K562 (cell line): ENCODE data around the gene DDX20. TPM values are rescaled to one million over a fixed set of nuclear protein-coding genes. Genes with fewer than 3 reads are reported as not detected.

Source experiments
- ATAC-seq: fragments of 200-7000 bp; cut with Tn5 transposase; 3 replicates; pipeline ENCODE4 v1.9.1; 2020; ENCODE audit warnings: moderate library complexity
- BruUV-seq: library from RNA; stranded (reverse); fragments of 400-500 nt; replicated peaks from 2 replicates; lab custom pipeline; 2021; lab: Mats Ljungman, UMichigan
- CTCF ChIA-PET: fragments of 300-600 bp; formaldehyde crosslinking; extraction: SDS; loops from one replicate; lab custom pipeline; 2021; ENCODE audit warnings: low intra/inter-chr PET ratio; lab: Yijun Ruan, JAX
- POLR2A ChIA-PET: fragments of 300-600, 350-650 bp; sonication (Branson Sonifier 250); formaldehyde crosslinking; extraction: SDS; loops from one replicate; lab custom pipeline; 2021; ENCODE audit warnings: antibody characterized with exemption, inconsistent platforms; lab: Yijun Ruan, JAX
- DNase-seq, 4 experiments: peaks; one replicate each; pipeline versions ENCODE4 v3.0.0 to v3.0.0-alpha.2; 2011 to 2018; ENCODE audit warnings: low spot score in 3 of 4, mixed read lengths in 3 of 4; ENCODE audit errors: extremely low read depth in 1 of 4
- FAIRE-seq: peaks from 2 replicates; lab custom pipeline; 2011; peaks lifted over from hg19 to GRCh38; lab: Jason Lieb, UNC
- H2AFZ ChIP-seq: 2 replicates; pipeline ENCODE4 v1.6.0; 2011; ENCODE audit warnings: low read depth, low read length, control low read depth, inconsistent platforms
- H3K27ac ChIP-seq: fragments of 200-600 bp; 3 replicates; pipeline ENCODE4 v1.8.0; 2011; ENCODE audit warnings: low read depth, mild to moderate bottlenecking, control low read depth, inconsistent platforms, low read length, moderate library complexity, mixed read lengths; ENCODE audit errors: extremely low read depth
- H3K27me3 ChIP-seq, 2 experiments: fragments of 300-600 bp in 1 of 2; 2 replicates in 1 of 2; 3 replicates in 1 of 2; pipeline versions ENCODE4 v1.6.0 to v1.8.0; 2011; ENCODE audit warnings: inconsistent platforms in 2 of 2, low read length in 2 of 2, mild to moderate bottlenecking in 1 of 2, mixed read lengths in 1 of 2, moderate library complexity in 1 of 2; ENCODE audit not compliant: control insufficient read depth in 2 of 2, insufficient read depth in 2 of 2
- H3K36me3 ChIP-seq: fragments of 300-600 bp; 3 replicates; pipeline ENCODE4 v1.8.0; 2011; ENCODE audit warnings: mild to moderate bottlenecking, low read length, inconsistent platforms; ENCODE audit not compliant: control insufficient read depth, insufficient read depth
- H3K4me1 ChIP-seq, 2 experiments: fragments of 200-600 bp in 1 of 2; replicated peaks in 1 of 2; 2 replicates in 1 of 2; 3 replicates in 1 of 2; pipeline versions ENCODE4 v1.5.1 to v1.8.0; 2011; ENCODE audit warnings: inconsistent platforms in 2 of 2, low read length in 2 of 2, mild to moderate bottlenecking in 1 of 2, mixed read lengths in 1 of 2, moderate library complexity in 1 of 2; ENCODE audit not compliant: control insufficient read depth in 2 of 2, insufficient read depth in 2 of 2
- H3K4me2 ChIP-seq: 2 replicates; pipeline ENCODE4 v1.6.1; 2011; ENCODE audit warnings: low read length, control low read depth, inconsistent platforms, mixed read lengths; ENCODE audit not compliant: insufficient read depth
- H3K4me3 ChIP-seq: fragments of 200-600 bp; sonication (generic), shearing (Covaris generic); 2 replicates; pipeline ENCODE4 v1.5.1; 2016; ENCODE audit warnings: control low read depth, inconsistent platforms
- H3K79me2 ChIP-seq: fragments of 200-600 bp; 3 replicates; pipeline ENCODE4 v1.8.0; 2011; ENCODE audit warnings: low read length, inconsistent platforms; ENCODE audit not compliant: control insufficient read depth, insufficient read depth
- H3K9ac ChIP-seq, 2 experiments: 2 replicates each; pipeline versions ENCODE4 v1.6.0 to v1.6.1; 2011; ENCODE audit warnings: low read depth in 2 of 2, low read length in 2 of 2, control low read depth in 1 of 2, inconsistent platforms in 1 of 2, mild to moderate bottlenecking in 1 of 2, mixed read lengths in 1 of 2; ENCODE audit not compliant: insufficient read depth in 1 of 2
- H3K9me1 ChIP-seq: one replicate; pipeline ENCODE4 v1.6.0; 2011; ENCODE audit warnings: inconsistent platforms, mild to moderate bottlenecking, low read length, moderate library complexity; ENCODE audit not compliant: control insufficient read depth, insufficient read depth
- H3K9me3 ChIP-seq: replicated peaks from 2 replicates; pipeline ENCODE4 v1.5.1; 2011; ENCODE audit warnings: low read depth, low read length, inconsistent platforms; ENCODE audit not compliant: control insufficient read depth, insufficient read depth
- H4K20me1 ChIP-seq: replicated peaks from 2 replicates; pipeline ENCODE4 v1.6.1; 2011; ENCODE audit warnings: low read length, inconsistent platforms, mixed read lengths; ENCODE audit not compliant: control insufficient read depth, insufficient read depth
- CBX1 ChIP-seq: sonication (generic); IDR thresholded peaks from 2 replicates; pipeline ENCODE4 v1.6.1; 2016; ENCODE audit warnings: antibody characterized with exemption, low read depth, mild to moderate bottlenecking
- CBX8 ChIP-seq: fragments of 200-600 bp; sonication (generic); IDR thresholded peaks from 2 replicates; pipeline ENCODE4 v1.6.1; 2012; ENCODE audit warnings: borderline replicate concordance, mixed run types, low read depth, mild to moderate bottlenecking, moderate library complexity, mixed read lengths, low read length, control low read depth, inconsistent platforms; ENCODE audit not compliant: poor library complexity, severe bottlenecking; ENCODE audit errors: extremely low read depth
- GTF2E2 ChIP-seq: fragments of 200-800 bp; sonication (Bioruptor generic); IDR thresholded peaks from 2 replicates; pipeline ENCODE4 v1.6.1; 2016; ENCODE audit warnings: missing genetic modification characterization, missing compliant biosample characterization
- HDAC2 ChIP-seq: fragments of 450-650 bp; IDR thresholded peaks from 2 replicates; pipeline ENCODE4 v1.6.1; 2016; ENCODE audit warnings: mild to moderate bottlenecking
- KDM1A ChIP-seq, 2 experiments: fragments of 450-650 bp; IDR thresholded peaks; 2 replicates each; pipeline ENCODE4 v1.6.1; 2016; ENCODE audit warnings: mild to moderate bottlenecking in 2 of 2
- LEF1 ChIP-seq: fragments of 450-650 bp; IDR thresholded peaks from 2 replicates; pipeline ENCODE4 v1.6.1; 2016; ENCODE audit warnings: mild to moderate bottlenecking
- MIER1 ChIP-seq: fragments of 450-650 bp; IDR thresholded peaks from 2 replicates; pipeline ENCODE4 v1.6.1; 2016; ENCODE audit warnings: antibody characterized with exemption, mild to moderate bottlenecking, low read depth
- MYNN ChIP-seq, 2 experiments: sonication (generic); formaldehyde crosslinking in 1 of 2; IDR thresholded peaks; 2 replicates each; pipeline versions ENCODE4 v1.5.0 to v1.6.1; 2016 to 2020; ENCODE audit warnings: antibody characterized with exemption in 1 of 2, missing genetic modification reagents in 1 of 2
- RB1 ChIP-seq: fragments of 450-650 bp; IDR thresholded peaks from 2 replicates; pipeline ENCODE4 v1.6.1; 2017; ENCODE audit warnings: low read depth, mild to moderate bottlenecking
- RBM25 ChIP-seq: fragments of 200-400 bp; formaldehyde crosslinking; IDR thresholded peaks from 2 replicates; pipeline ENCODE4 v1.6.1; 2018; ENCODE audit warnings: low read length, low read depth, moderate library complexity; ENCODE audit not compliant: severe bottlenecking
- RUNX1 ChIP-seq: sonication (generic); IDR thresholded peaks from 2 replicates; pipeline ENCODE4 v1.6.1; 2016; ENCODE audit warnings: antibody characterized with exemption, low read depth
- SAFB ChIP-seq: fragments of 200-400 bp; formaldehyde crosslinking; IDR thresholded peaks from 2 replicates; pipeline ENCODE4 v1.6.1; 2017; ENCODE audit warnings: low read depth, low read length, borderline replicate concordance
- SMARCA5 ChIP-seq: fragments of 450-650 bp; IDR thresholded peaks from 2 replicates; pipeline ENCODE4 v1.6.1; 2016
- SPI1 ChIP-seq: IDR thresholded peaks from 2 replicates; pipeline ENCODE4 v1.6.1; 2011; ENCODE audit warnings: low read depth, low read length, control low read depth, borderline replicate concordance
- ZBTB1 ChIP-seq: sonication (generic); formaldehyde crosslinking; IDR thresholded peaks from 2 replicates; pipeline ENCODE4 v1.8.1; 2023; ENCODE audit warnings: missing genetic modification reagents, low read depth, mild to moderate bottlenecking, borderline replicate concordance
- ZFP36 ChIP-seq: fragments of 150-350 bp; IDR thresholded peaks from 2 replicates; pipeline ENCODE4 v1.6.1; 2018; ENCODE audit warnings: low read length, low read depth; ENCODE audit not compliant: partially characterized antibody
- ZNF133 ChIP-seq: fragments of 250-450 bp; sonication (Bioruptor Pico); IDR thresholded peaks from 2 replicates; pipeline ENCODE4 v1.4.0; 2020; ENCODE audit warnings: mild to moderate bottlenecking
- ZNF511 ChIP-seq: sonication (generic); formaldehyde crosslinking; IDR thresholded peaks from 2 replicates; pipeline ENCODE4 v1.8.0; 2022; ENCODE audit warnings: mild to moderate bottlenecking, missing genetic modification reagents
- ZNF75A ChIP-seq: fragments of 450-650 bp; formaldehyde crosslinking; IDR thresholded peaks from 2 replicates; pipeline ENCODE4 v1.4.0; 2020; ENCODE audit warnings: mild to moderate bottlenecking
- ZNF77 ChIP-seq: fragments of 250-450 bp; sonication (Bioruptor Pico); IDR thresholded peaks from 2 replicates; pipeline ENCODE4 v1.5.0; 2020
- WGBS: fragments of 100-300 bp; shearing (Covaris generic); methylation state at CpG from one replicate; pipeline ENCODE4 v1.1.6; 2016; ENCODE audit warnings: low coverage, mixed read lengths; ENCODE audit not compliant: insufficient coverage; ENCODE audit errors: missing lambda C conversion rate; 5-methylcytosine and 5-hydroxymethylcytosine counted together
- in situ Hi-C: fragments of 300-500 bp; cut with MboI; formaldehyde crosslinking; loops from 4 replicates; pipeline ENCODE4 v1.15.0; 2018; ENCODE audit warnings: inconsistent platforms, mixed read lengths
- intact Hi-C: fragments of 100-400 bp; cut with micrococcal nuclease; formaldehyde crosslinking; loops from 2 replicates; pipeline ENCODE4 v1.14.2; 2022
- polyA plus RNA-seq, 8 experiments: library from polyadenylated mRNA; depleted of rRNA in 4 of 8; stranded (reverse) in 5 of 8; unstranded in 3 of 8; fragments of >200 nt; fragmentation: Nextera tagmentation in 2 of 8; fragmentation: Illumina TruSeq in 1 of 8; extraction: Ambion mirVana in 2 of 8; extraction: Trizol in 1 of 8; gene quantifications; 2 replicates each; pipeline versions ENCODE4 v1.2.1 to v1.2.3, GENCODE V29; 2011 to 2014; ENCODE audit warnings: inconsistent platforms in 1 of 8, missing spikeins in 1 of 8
- total RNA-seq, 7 experiments: library from RNA; depleted of rRNA in 6 of 7; stranded (reverse); fragments of >200 nt in 6 of 7; fragmentation: Illumina TruSeq in 2 of 7; extraction: Trizol in 2 of 7; gene quantifications; 2 replicates each; pipeline versions ENCODE4 v1.2.1 to v1.2.3, GENCODE V29; 2011 to 2021; ENCODE audit warnings: low replicate concordance in 1 of 7
- TF ChIP-seq, protein P1 (sequence below): fragments of 450-650 bp; formaldehyde crosslinking; IDR thresholded peaks from 2 replicates; pipeline ENCODE4 v1.4.0; 2020; ENCODE audit warnings: mild to moderate bottlenecking, mixed read lengths
- TF ChIP-seq, protein P2 (sequence below): fragments of 450-650 bp; IDR thresholded peaks from one replicate; pipeline ENCODE4 v1.6.1; 2018; ENCODE audit warnings: mild to moderate bottlenecking, moderate library complexity; ENCODE audit not compliant: partially characterized antibody

Gene DDX20
- total and polyA plus RNA-seq, 9 of the 15 experiments (the other 6 are each of a cell fraction or from before 2014, with no cell fraction given) = 8.3 to 33.4 (median 24.5) TPM

DNA sequence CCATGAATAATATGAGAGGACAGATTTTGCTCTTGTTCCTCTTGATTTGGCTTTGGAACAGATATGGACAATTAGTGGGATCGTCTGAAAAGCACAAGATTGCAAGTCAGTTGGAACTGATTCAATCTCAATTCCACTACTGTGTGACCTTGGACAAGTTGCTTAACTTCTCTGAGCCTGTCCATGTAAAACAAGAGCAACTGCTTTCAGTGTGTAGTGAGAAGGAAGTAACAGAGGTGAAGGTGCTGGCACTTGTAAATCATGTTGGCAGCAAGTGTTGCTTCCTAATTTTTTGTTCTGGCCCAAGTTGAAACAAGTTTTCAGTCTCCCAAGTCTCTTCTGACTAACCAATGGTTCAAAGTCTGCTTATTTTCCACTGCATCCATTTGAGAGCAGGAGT is 31.8 kb upstream of the DDX20 start:
- FAIRE-seq (no peak), DNase-seq (no peak), ATAC-seq (no peak)
- no peaks in the 10 kb centered on the region for H3K9me3 ChIP-seq
- no peak overlapping the region for H3K27ac ChIP-seq
- ChIA-PET CTCF (no interaction called here), POLR2A (interaction anchor here (0.6 kb wide), 1 partner anchor 10 kb away, joined by 3 read pairs; no protein-coding TSS in a partner anchor)
- H4K20me1 ChIP-seq = no peaks in the 10 kb centered on the region; the same call in 1 of the 2 replicates
- BruUV-seq = no TSS peak
- in situ Hi-C loops (no loop called here), intact Hi-C loops (no loop called here)
- H3K4me3 ChIP-seq = no peak overlapping the region
- 0% methylated on average over 1 of the region's 1 CpG for WGBS
- H3K9me1 ChIP-seq = peaks cover 3% of the 10 kb centered on the region
- no peak overlapping the region for H2AFZ ChIP-seq
- peaks cover 0 to 23% of the 10 kb centered on the region in 2 experiments; a peak in 4 of 5 replicates for H3K27me3 ChIP-seq
- no peaks in the 10 kb centered on the region for H3K36me3 ChIP-seq
- peaks cover 3 to 5% of the 10 kb centered on the region in 2 experiments; a peak in 2 of 5 replicates for H3K4me1 ChIP-seq
- H3K79me2 ChIP-seq = no peaks in the 10 kb centered on the region
- H3K9ac ChIP-seq = no peak overlapping the region
- no peak overlapping the region for H3K4me2 ChIP-seq
- TF ChIP-seq, protein P1, sequence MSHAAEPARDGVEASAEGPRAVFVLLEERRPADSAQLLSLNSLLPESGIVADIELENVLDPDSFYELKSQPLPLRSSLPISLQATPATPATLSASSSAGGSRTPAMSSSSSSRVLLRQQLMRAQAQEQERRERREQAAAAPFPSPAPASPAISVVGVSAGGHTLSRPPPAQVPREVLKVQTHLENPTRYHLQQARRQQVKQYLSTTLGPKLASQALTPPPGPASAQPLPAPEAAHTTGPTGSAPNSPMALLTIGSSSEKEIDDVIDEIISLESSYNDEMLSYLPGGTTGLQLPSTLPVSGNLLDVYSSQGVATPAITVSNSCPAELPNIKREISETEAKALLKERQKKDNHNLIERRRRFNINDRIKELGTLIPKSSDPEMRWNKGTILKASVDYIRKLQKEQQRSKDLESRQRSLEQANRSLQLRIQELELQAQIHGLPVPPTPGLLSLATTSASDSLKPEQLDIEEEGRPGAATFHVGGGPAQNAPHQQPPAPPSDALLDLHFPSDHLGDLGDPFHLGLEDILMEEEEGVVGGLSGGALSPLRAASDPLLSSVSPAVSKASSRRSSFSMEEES (CRISPR knock-in tag) = no peak
- TF ChIP-seq MIER1 (no peak), ZBTB1 (CRISPR knock-in tag) (no peak), LEF1 (no peak), ZFP36 (peak; percentile 91), HDAC2 (peak; percentile 57; the same call in 1 of the 2 replicates), GTF2E2 (no peak), CBX8 (no peak), RUNX1 (no peak), ZNF511 (CRISPR knock-in tag) (no peak), SAFB (no peak), RBM25 (peak; percentile 99), MYNN (IDR thresholded peaks at IDR 0.05) (no peak), MYNN (CRISPR knock-in tag; IDR thresholded peaks at IDR 0.05) (no peak), RB1 (no peak), ZNF77 (CRISPR knock-in tag) (no peak), ZNF75A (CRISPR knock-in tag) (no peak), SMARCA5 (peak; percentile 89), CBX1 (0 out of 2 replicates have a peak, but pooled peaks have one; percentile 31), SPI1 (no peak), ZNF133 (no peak), KDM1A (IDR thresholded peaks at IDR 0.05) (peak; percentile 77 to 83; a peak in 3 of 4 replicates)
- TF ChIP-seq, protein P2, sequence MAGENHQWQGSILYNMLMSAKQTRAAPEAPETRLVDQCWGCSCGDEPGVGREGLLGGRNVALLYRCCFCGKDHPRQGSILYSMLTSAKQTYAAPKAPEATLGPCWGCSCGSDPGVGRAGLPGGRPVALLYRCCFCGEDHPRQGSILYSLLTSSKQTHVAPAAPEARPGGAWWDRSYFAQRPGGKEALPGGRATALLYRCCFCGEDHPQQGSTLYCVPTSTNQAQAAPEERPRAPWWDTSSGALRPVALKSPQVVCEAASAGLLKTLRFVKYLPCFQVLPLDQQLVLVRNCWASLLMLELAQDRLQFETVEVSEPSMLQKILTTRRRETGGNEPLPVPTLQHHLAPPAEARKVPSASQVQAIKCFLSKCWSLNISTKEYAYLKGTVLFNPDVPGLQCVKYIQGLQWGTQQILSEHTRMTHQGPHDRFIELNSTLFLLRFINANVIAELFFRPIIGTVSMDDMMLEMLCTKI = no peak
